Measurements from ENCODE around the gene DDAH1.
"Not testable (repeated sequence)": the region's sequence is repeated elsewhere in the genome, so short reads cannot be mapped to it uniquely, and the experiment has no call there.

DDAH1 gene

DNA sequence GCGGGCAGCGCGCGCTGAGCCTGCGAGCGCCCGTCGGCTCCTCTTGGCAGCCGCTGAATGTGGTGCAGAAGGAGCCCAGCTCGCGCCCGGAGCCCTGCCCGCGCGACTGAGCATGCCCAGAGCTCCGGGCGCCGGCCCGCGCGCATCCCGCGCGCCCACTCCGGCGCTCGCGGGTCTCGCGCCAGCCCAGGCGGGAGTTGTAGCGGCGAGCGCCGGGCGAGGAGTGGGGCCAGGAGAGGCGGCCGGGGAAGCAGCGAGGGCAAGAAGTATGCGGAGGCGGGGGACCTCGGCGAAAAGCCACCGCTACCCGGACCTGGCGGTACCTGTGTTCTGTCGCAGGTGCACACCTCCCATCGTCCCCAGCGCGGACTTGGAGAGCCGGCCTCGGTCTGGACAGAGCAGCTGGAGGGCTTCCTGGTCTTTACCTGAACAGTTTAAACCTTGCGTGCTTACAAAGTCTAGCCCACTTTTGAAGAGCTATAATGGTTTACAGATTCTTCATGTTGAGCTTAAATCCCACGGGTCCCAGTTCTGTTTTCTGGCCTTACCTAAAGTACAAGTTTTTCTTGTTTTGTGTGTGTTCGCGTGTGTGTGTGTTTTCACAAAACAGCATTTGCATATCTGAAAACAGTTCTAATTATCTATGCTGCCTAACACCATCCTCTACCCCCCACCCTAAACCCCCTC lies at the start of gene DDAH1:
DDAH1 (minus strand) TSS at position 61 of the 687 bp plus-strand sequence. CDS start 114 bp downstream, outside the sequence.
- no peaks in the 10 kb centered on the region for H4K20me1 ChIP-seq
- no peaks in the 10 kb centered on the region for H3K27me3 ChIP-seq
- no peak for TF ChIP-seq Cebpa-rat (IDR thresholded peaks at IDR 0.05)
- no peak within 1 kb of the TSS for H3K4me2 ChIP-seq
- no peak within 1 kb of the TSS for H3K9ac ChIP-seq
- no peaks in the 10 kb centered on the region for H3K36me3 ChIP-seq
- peaks cover 13 to 35% (median 22%) of the 10 kb centered on the region in 11 experiments for H3K9me3 ChIP-seq (replicated peaks in 1 of 11)
- H3K4me1 ChIP-seq: no peaks in the 10 kb centered on the region
- no peak within 1 kb of the TSS for H3K4me3 ChIP-seq
- no peak within 1 kb of the TSS for H3K27ac ChIP-seq

GRCh38 chr1:85513998-85514397 lies 49.0 kb upstream of the DDAH1 start:
- not testable (repeated sequence) for H3K4me1 ChIP-seq, H3K9ac ChIP-seq, H3K27ac ChIP-seq, H3K4me2 ChIP-seq, H4K20me1 ChIP-seq, H3K36me3 ChIP-seq, H3K4me3 ChIP-seq, H3K27me3 ChIP-seq
- H3K9me3 ChIP-seq (replicated peaks in 1 of 11): peaks cover 0 to 13% (median 0%) of the 10 kb centered on the region in 11 experiments; a peak in 1 of 22 replicates

GRCh38 chr1:85504417-85504816 lies 39.5 kb upstream of the DDAH1 start:
- Histone ChIP-seq H3K27me3 (no peaks in the 10 kb centered on the region), H3K4me3 (no peak overlapping the region), H3K9me3 (replicated peaks in 1 of 11) (peaks cover 5 to 12% (median 9%) of the 10 kb centered on the region in 11 experiments; a peak in 17 of 22 replicates), H3K4me2 (no peak overlapping the region), H3K27ac (no peak overlapping the region), H3K36me3 (no peaks in the 10 kb centered on the region), H3K9ac (no peak overlapping the region), H3K4me1 (no peaks in the 10 kb centered on the region), H4K20me1 (no peaks in the 10 kb centered on the region)
- TF ChIP-seq Cebpa-rat (IDR thresholded peaks at IDR 0.05): no peak

GRCh38 chr1:85502625-85503083 lies 37.7 kb upstream of the DDAH1 start:
- H3K4me1 ChIP-seq: no peaks in the 10 kb centered on the region
- H4K20me1 ChIP-seq: no peaks in the 10 kb centered on the region
- H3K9me3 ChIP-seq (replicated peaks in 1 of 11): peaks cover 5 to 12% (median 9%) of the 10 kb centered on the region in 11 experiments; a peak in 17 of 22 replicates
- no peak overlapping the region for H3K4me3 ChIP-seq
- no peak overlapping the region for H3K4me2 ChIP-seq
- no peak overlapping the region for H3K9ac ChIP-seq
- no peak for TF ChIP-seq Cebpa-rat (IDR thresholded peaks at IDR 0.05)
- no peaks in the 10 kb centered on the region for H3K36me3 ChIP-seq
- H3K27ac ChIP-seq: no peak overlapping the region
- no peaks in the 10 kb centered on the region for H3K27me3 ChIP-seq

- H3K9me3 ChIP-seq (replicated peaks in 1 of 11): peaks cover 5 to 12% (median 9%) of the 10 kb centered on the region in 11 experiments; a peak in 17 of 22 replicates
- H3K27me3 ChIP-seq: no peaks in the 10 kb centered on the region
- H4K20me1 ChIP-seq: no peaks in the 10 kb centered on the region
- no peak overlapping the region for H3K27ac ChIP-seq
- no peak for TF ChIP-seq Cebpa-rat (IDR thresholded peaks at IDR 0.05)
- H3K4me2 ChIP-seq: no peak overlapping the region
- H3K4me1 ChIP-seq: no peaks in the 10 kb centered on the region
- no peak overlapping the region for H3K9ac ChIP-seq
- no peaks in the 10 kb centered on the region for H3K36me3 ChIP-seq
- H3K4me3 ChIP-seq: no peak overlapping the region
Measured at GRCh38 chr1:85502171-85502570, 37.2 kb upstream of the DDAH1 start.

DNA sequence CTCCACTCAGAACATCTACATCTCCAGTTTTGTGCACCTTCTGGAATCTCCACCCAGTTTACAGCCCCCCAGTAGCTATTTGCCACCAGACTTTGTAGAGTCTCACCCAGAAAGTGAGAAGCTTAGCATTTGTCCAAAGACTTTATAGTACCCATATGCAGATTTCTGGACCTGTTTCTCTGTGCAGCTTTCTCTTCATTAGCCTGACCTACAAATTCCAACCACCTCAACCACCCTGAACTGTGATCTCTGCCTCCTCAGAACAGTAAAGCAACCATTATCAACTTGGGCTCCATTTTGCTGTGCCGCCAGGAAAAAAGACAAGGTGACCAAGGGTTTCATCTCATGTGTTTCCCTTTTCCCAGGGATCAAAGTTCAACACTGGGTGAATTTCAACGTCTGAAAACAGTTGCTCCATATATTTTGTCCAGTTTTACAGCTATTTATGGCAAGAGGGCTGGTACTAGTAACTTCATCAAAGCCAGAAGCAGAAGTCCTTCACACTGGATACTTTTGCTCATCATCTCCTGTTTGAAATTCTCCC lies 36.5 kb upstream of the DDAH1 start:
- Histone ChIP-seq H3K27ac (no peak overlapping the region), H3K4me2 (no peak overlapping the region), H3K36me3 (no peaks in the 10 kb centered on the region), H4K20me1 (no peaks in the 10 kb centered on the region), H3K9me3 (replicated peaks in 1 of 11) (peaks cover 5 to 12% (median 9%) of the 10 kb centered on the region in 11 experiments; a peak in 17 of 22 replicates), H3K4me1 (no peaks in the 10 kb centered on the region), H3K4me3 (no peak overlapping the region), H3K27me3 (no peaks in the 10 kb centered on the region), H3K9ac (no peak overlapping the region)
- no peak for TF ChIP-seq Cebpa-rat (IDR thresholded peaks at IDR 0.05)

GRCh38 chr1:85496941-85497582 lies 32.1 kb upstream of the DDAH1 start:
- Histone ChIP-seq H3K4me2 (no peak overlapping the region), H3K4me1 (no peaks in the 10 kb centered on the region), H3K9me3 (replicated peaks in 1 of 11) (peaks cover 5 to 12% (median 9%) of the 10 kb centered on the region in 11 experiments; a peak in 17 of 22 replicates), H3K36me3 (no peaks in the 10 kb centered on the region), H3K9ac (no peak overlapping the region), H4K20me1 (no peaks in the 10 kb centered on the region), H3K27me3 (no peaks in the 10 kb centered on the region), H3K4me3 (no peak overlapping the region), H3K27ac (no peak overlapping the region)
- TF ChIP-seq Cebpa-rat (IDR thresholded peaks at IDR 0.05): no peak

DNA sequence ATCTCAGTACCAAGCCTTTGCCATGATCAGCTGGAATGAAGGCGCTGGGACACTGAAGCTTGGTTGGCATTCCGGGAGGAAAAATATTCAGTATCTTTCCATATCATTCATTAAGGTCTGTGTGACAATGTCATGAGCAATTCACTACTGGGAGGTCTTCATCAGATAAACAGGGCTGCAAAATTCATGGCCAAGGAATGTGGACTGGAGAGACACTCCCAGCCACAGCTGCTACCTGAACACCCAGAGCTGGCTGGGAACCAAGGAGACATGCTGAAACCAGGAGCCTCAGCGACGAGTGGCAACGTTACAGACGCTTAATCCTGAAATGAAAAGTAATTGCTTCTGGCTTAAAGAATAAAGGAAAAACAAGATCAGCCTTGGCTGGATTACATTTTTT lies 30.6 kb upstream of the DDAH1 start:
- Histone ChIP-seq H3K4me2 (no peak overlapping the region), H4K20me1 (no peaks in the 10 kb centered on the region), H3K27ac (no peak overlapping the region), H3K4me1 (no peaks in the 10 kb centered on the region), H3K9ac (no peak overlapping the region), H3K9me3 (replicated peaks in 1 of 11) (peaks cover 0 to 2% (median 0%) of the 10 kb centered on the region in 11 experiments; a peak in 1 of 22 replicates), H3K27me3 (no peaks in the 10 kb centered on the region), H3K36me3 (no peaks in the 10 kb centered on the region), H3K4me3 (no peak overlapping the region)
- no peak for TF ChIP-seq Cebpa-rat (IDR thresholded peaks at IDR 0.05)

DNA sequence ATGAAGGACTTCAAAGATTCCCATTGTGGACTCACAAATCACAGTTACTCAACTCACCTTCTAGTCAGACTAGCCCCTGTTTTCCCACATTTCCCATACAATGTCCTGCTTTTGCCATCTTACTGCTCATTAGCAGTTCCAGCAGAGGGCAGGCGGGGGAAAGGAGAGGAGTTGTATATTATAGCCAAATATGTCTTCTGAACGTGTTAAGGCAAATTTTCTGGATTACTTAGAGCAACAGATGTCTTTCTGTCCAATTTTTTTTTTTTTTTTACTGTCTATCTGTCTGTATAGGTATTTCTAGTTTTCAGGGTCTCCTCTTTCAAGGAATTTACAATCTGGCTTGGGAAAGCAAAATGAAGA lies 29.9 kb upstream of the DDAH1 start:
- Histone ChIP-seq H3K4me2 (no peak overlapping the region), H3K4me1 (no peaks in the 10 kb centered on the region), H3K36me3 (no peaks in the 10 kb centered on the region), H3K27me3 (no peaks in the 10 kb centered on the region), H3K9me3 (replicated peaks in 1 of 11) (no peaks in the 10 kb centered on the region), H3K9ac (no peak overlapping the region), H3K4me3 (no peak overlapping the region), H4K20me1 (no peaks in the 10 kb centered on the region), H3K27ac (no peak overlapping the region)
- no peak for TF ChIP-seq Cebpa-rat (IDR thresholded peaks at IDR 0.05)

Measured in BLaER1 treated with 17β-estradiol and CSF1 and Interleukin-3, amounts not matched to agents 10 nM and 100 nM (cell line).